ENCODE data around the gene BNC2. TPM values are rescaled to one million over a fixed set of nuclear protein-coding genes. Genes with fewer than 3 reads are reported as not detected.
A peak's percentile ranks its signal among the peaks of the same experiment; 100 is the strongest.
"Not testable (repeated sequence)": the region's sequence is repeated elsewhere in the genome, so short reads cannot be mapped to it uniquely, and the experiment has no call there.

The BNC2 gene, protein sequence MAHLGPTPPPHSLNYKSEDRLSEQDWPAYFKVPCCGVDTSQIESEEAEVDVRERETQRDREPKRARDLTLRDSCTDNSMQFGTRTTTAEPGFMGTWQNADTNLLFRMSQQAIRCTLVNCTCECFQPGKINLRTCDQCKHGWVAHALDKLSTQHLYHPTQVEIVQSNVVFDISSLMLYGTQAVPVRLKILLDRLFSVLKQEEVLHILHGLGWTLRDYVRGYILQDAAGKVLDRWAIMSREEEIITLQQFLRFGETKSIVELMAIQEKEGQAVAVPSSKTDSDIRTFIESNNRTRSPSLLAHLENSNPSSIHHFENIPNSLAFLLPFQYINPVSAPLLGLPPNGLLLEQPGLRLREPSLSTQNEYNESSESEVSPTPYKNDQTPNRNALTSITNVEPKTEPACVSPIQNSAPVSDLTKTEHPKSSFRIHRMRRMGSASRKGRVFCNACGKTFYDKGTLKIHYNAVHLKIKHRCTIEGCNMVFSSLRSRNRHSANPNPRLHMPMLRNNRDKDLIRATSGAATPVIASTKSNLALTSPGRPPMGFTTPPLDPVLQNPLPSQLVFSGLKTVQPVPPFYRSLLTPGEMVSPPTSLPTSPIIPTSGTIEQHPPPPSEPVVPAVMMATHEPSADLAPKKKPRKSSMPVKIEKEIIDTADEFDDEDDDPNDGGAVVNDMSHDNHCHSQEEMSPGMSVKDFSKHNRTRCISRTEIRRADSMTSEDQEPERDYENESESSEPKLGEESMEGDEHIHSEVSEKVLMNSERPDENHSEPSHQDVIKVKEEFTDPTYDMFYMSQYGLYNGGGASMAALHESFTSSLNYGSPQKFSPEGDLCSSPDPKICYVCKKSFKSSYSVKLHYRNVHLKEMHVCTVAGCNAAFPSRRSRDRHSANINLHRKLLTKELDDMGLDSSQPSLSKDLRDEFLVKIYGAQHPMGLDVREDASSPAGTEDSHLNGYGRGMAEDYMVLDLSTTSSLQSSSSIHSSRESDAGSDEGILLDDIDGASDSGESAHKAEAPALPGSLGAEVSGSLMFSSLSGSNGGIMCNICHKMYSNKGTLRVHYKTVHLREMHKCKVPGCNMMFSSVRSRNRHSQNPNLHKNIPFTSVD
- not detected for polyA plus RNA-seq

- Mint-ChIP-seq H3K36me3 (no peaks in the 10 kb centered on the region), H3K9me3 (peaks cover 0 to 4% (median 4%) of the 10 kb centered on the region in 3 donors), H3K4me3 (peak within 1 kb of the TSS in 1 of 4 donors; percentile 76), H3K27me3 (peaks cover 18% of the 10 kb centered on the region), H3K4me1 (peaks cover 0 to 5% (median 2%) of the 10 kb centered on the region in 3 donors), H3K27ac (no peak within 1 kb of the TSS)
These were observed at the start of gene BNC2 for GRCh38 chr9:16870596-16871335. BNC2 (minus strand) TSS chr9:16870670; CDS start chr9:16870648, 22 bp downstream.

DNA sequence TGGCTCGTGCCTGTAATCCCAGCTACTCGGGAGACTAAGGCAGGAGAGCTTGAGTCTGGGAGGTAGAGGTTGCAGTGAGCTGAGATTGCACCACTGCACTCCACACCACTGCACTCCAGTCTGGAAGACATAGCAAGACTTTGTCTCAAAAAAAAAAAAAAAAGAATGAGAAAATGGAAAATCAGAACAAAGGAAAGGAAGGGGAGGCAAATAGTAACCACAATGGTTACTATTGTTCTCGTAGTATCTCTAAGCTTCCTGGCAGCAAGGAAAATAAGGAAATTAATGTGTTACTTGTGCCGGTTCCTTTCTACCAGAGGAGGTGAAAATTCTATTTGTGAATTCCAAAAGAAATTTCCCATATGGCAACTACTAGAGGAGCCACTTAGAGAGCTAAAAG lies 48.5 kb upstream of the BNC2 start:
- Mint-ChIP-seq H3K4me1 (no peaks in the 10 kb centered on the region), H3K27me3 (no peaks in the 10 kb centered on the region), H3K36me3 (no peaks in the 10 kb centered on the region), H3K4me3 (no peak overlapping the region), H3K27ac (no peak overlapping the region), H3K9me3 (peaks cover 1 to 3% (median 1%) of the 10 kb centered on the region in 3 donors)

- no peaks in the 10 kb centered on the region for H3K4me1 Mint-ChIP-seq
- peak overlapping the region in 1 of 3 donors; percentile 90 for H3K27ac Mint-ChIP-seq
- H3K27me3 Mint-ChIP-seq, result no peaks in the 10 kb centered on the region
- H3K9me3 Mint-ChIP-seq, result peaks cover 0 to 2% (median 1%) of the 10 kb centered on the region in 3 donors
- no peaks in the 10 kb centered on the region for H3K36me3 Mint-ChIP-seq
- H3K4me3 Mint-ChIP-seq, result no peak overlapping the region
These were observed 44.8 kb upstream of the BNC2 start for GRCh38 chr9:16915126-16915831.

DNA sequence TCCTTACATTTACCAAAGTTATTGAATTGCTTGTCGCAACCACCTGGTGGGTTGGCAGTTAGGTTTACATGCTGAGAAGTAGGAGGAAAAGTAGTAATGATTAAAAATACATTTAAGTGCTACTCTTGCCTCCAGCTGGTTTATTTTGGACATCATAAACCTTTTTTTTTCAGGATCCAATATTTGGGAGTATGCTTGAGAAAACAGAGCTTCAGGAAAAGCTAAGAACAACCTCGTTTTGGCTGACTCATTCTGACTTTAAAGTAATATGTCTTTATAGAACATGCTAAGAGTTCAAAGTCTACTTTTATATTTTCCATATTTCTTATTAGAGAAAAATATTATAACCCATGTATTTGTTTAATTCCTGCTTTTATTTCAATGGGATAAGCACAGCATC lies 41.7 kb upstream of the BNC2 start:
- H3K4me1 Mint-ChIP-seq, result no peaks in the 10 kb centered on the region
- H3K27ac Mint-ChIP-seq, result no peak overlapping the region
- H3K4me3 Mint-ChIP-seq, result no peak overlapping the region
- H3K27me3 Mint-ChIP-seq, result no peaks in the 10 kb centered on the region
- peaks cover 3 to 4% (median 4%) of the 10 kb centered on the region in 3 donors for H3K9me3 Mint-ChIP-seq
- no peaks in the 10 kb centered on the region for H3K36me3 Mint-ChIP-seq

GRCh38 chr9:16908206-16908605 lies 37.7 kb upstream of the BNC2 start:
- H3K4me3 Mint-ChIP-seq, H3K27me3 Mint-ChIP-seq, H3K36me3 Mint-ChIP-seq, H3K27ac Mint-ChIP-seq, H3K9me3 Mint-ChIP-seq, H3K4me1 Mint-ChIP-seq: not testable (repeated sequence)

GRCh38 chr9:16904655-16905054 lies 34.2 kb upstream of the BNC2 start:
- H3K27me3 Mint-ChIP-seq, result no peaks in the 10 kb centered on the region
- H3K36me3 Mint-ChIP-seq, result no peaks in the 10 kb centered on the region
- H3K4me3 Mint-ChIP-seq, result no peak overlapping the region
- peaks cover under 1 to 5% (median 2%) of the 10 kb centered on the region in 3 donors for H3K9me3 Mint-ChIP-seq
- H3K27ac Mint-ChIP-seq, result no peak overlapping the region
- no peaks in the 10 kb centered on the region for H3K4me1 Mint-ChIP-seq

- Mint-ChIP-seq H3K27me3 (no peaks in the 10 kb centered on the region), H3K27ac (no peak overlapping the region), H3K4me3 (no peak overlapping the region), H3K9me3 (peaks cover 0 to 8% (median 3%) of the 10 kb centered on the region in 3 donors), H3K4me1 (no peaks in the 10 kb centered on the region), H3K36me3 (no peaks in the 10 kb centered on the region)
These were observed 31.1 kb upstream of the BNC2 start for GRCh38 chr9:16901590-16901989.

DNA sequence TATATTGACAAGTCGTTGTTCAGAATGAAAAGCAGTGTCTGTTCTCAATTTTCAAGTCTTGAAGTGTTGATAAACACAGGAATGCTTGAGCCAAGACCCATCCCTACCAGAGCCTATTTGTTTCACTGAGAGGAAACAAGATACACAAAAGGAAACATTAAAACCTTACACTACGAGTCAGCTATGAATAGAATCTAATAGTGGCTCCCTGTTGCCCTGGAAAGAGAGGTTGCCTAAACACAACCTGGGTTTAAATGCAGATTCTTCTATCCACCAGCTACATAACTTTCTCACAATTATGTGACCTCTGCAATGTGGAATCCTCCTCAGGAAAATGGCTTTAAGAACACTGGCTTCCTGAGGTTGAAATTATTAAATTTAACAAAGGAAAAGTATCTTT lies 29.1 kb upstream of the BNC2 start:
- Mint-ChIP-seq H3K4me3 (no peak overlapping the region), H3K4me1 (no peaks in the 10 kb centered on the region), H3K27ac (no peak overlapping the region), H3K27me3 (no peaks in the 10 kb centered on the region), H3K36me3 (no peaks in the 10 kb centered on the region), H3K9me3 (peaks cover 0 to 15% (median 3%) of the 10 kb centered on the region in 3 donors)

GRCh38 chr9:16898464-16898863 lies 28.0 kb upstream of the BNC2 start:
- Mint-ChIP-seq H3K27me3 (no peaks in the 10 kb centered on the region), H3K27ac (no peak overlapping the region), H3K36me3 (no peaks in the 10 kb centered on the region), H3K4me1 (no peaks in the 10 kb centered on the region), H3K4me3 (no peak overlapping the region), H3K9me3 (peaks cover 0 to 19% (median 6%) of the 10 kb centered on the region in 3 donors)

GRCh38 chr9:16888594-16888993 lies 18.1 kb upstream of the BNC2 start:
- no peak overlapping the region for H3K4me3 Mint-ChIP-seq
- peaks cover 2 to 6% (median 4%) of the 10 kb centered on the region in 3 donors for H3K9me3 Mint-ChIP-seq
- H3K27me3 Mint-ChIP-seq, result no peaks in the 10 kb centered on the region
- no peaks in the 10 kb centered on the region for H3K36me3 Mint-ChIP-seq
- no peak overlapping the region for H3K27ac Mint-ChIP-seq
- H3K4me1 Mint-ChIP-seq, result peaks cover 0 to 1% (median 0%) of the 10 kb centered on the region in 3 donors

- Mint-ChIP-seq H3K4me3 (no peak overlapping the region), H3K36me3 (peaks cover 4% of the 10 kb centered on the region), H3K4me1 (no peaks in the 10 kb centered on the region), H3K9me3 (peaks cover under 1 to 5% (median 2%) of the 10 kb centered on the region in 3 donors), H3K27ac (no peak overlapping the region), H3K27me3 (no peaks in the 10 kb centered on the region)
These were observed 15.5 kb upstream of the BNC2 start for GRCh38 chr9:16885931-16886330.

DNA sequence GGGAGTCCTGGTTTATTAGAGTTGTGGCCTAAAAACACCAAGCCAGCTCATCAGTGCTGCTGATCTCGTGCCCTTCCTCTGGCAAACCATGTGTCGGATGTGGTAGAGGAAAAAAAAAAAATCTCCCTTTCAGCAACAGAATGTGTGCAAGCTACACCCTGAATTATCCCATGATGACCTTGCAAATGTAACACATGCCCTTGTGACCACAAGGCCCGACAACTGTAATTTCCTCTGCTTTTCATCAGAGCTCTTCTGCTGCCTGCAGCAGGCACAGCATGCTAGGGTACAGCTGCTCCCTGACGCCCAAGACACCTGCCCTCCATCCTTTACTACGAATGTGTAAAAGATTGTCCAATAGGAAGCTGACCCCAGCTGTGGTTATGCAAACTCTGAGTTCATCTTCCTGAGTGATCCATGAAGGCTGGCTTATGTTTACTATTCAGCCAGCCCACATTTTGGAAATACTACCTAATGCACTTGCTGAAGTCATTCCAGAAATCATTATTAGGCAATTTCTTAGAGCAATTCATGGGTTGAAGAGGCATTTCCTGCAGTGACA lies 14.6 kb upstream of the BNC2 start:
- no peak overlapping the region for H3K27ac Mint-ChIP-seq

GRCh38 chr9:16884373-16884772 lies 13.9 kb upstream of the BNC2 start:
- Mint-ChIP-seq H3K27me3 (no peaks in the 10 kb centered on the region), H3K27ac (no peak overlapping the region), H3K4me1 (no peaks in the 10 kb centered on the region), H3K9me3 (peaks cover 2 to 4% (median 3%) of the 10 kb centered on the region in 3 donors), H3K4me3 (no peak overlapping the region), H3K36me3 (peaks cover 4% of the 10 kb centered on the region)

More for the DNA sequence above, 14.6 kb upstream of the BNC2 start:
- no peak overlapping the region for H3K4me3 Mint-ChIP-seq
- no peaks in the 10 kb centered on the region for H3K27me3 Mint-ChIP-seq
- peaks cover 4% of the 10 kb centered on the region for H3K36me3 Mint-ChIP-seq
- peaks cover 2 to 5% (median 4%) of the 10 kb centered on the region in 3 donors for H3K9me3 Mint-ChIP-seq
- H3K4me1 Mint-ChIP-seq, result no peaks in the 10 kb centered on the region

GRCh38 chr9:16883586-16883985 lies 13.1 kb upstream of the BNC2 start:
- no peaks in the 10 kb centered on the region for H3K27me3 Mint-ChIP-seq
- H3K9me3 Mint-ChIP-seq, result peaks cover 2 to 4% (median 3%) of the 10 kb centered on the region in 3 donors
- H3K4me1 Mint-ChIP-seq, result no peaks in the 10 kb centered on the region
- peaks cover 4% of the 10 kb centered on the region for H3K36me3 Mint-ChIP-seq
- H3K4me3 Mint-ChIP-seq, result no peak overlapping the region
- no peak overlapping the region for H3K27ac Mint-ChIP-seq

All from IgD-negative memory B cell (primary cell).